ENCODE measurements around the gene SERPINH1. TPM values are rescaled to one million over a fixed set of nuclear protein-coding genes. Genes with fewer than 3 reads are reported as not detected.

SERPINH1 gene
- total and polyA plus RNA-seq, 2 donors (not counting 3 experiments of a cell fraction or from before 2014, with no cell fraction given) = 409 to 816 TPM

DNA sequence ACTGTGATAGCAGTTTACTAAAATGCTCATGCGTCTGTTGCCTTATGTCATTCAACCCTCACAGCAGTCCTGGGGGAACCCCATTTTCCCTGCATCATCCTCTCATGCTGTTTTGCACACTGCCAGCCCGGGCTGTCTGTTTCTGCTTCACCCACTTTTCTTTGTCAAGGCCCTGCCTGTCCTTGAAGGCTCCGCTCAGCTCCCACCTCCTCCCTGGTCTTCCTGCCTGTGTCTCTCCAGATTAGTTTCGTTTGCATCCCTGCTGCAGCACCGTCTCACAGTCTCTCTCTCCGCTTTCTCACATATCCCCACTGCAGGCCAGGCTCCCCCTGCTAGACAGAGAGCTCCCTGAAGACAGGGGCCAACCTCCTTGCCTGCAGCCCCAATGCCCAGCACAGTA lies 29.9 kb downstream of the SERPINH1 start:
- TF ChIP-seq MYC (IDR thresholded peaks at IDR 0.05; ENCODE audit: low read depth, low read length) = no peak
- no peak for TF ChIP-seq POLR2A (IDR thresholded peaks at IDR 0.05; ENCODE audit: low read depth, low read length)
- TF ChIP-seq, protein P1, sequence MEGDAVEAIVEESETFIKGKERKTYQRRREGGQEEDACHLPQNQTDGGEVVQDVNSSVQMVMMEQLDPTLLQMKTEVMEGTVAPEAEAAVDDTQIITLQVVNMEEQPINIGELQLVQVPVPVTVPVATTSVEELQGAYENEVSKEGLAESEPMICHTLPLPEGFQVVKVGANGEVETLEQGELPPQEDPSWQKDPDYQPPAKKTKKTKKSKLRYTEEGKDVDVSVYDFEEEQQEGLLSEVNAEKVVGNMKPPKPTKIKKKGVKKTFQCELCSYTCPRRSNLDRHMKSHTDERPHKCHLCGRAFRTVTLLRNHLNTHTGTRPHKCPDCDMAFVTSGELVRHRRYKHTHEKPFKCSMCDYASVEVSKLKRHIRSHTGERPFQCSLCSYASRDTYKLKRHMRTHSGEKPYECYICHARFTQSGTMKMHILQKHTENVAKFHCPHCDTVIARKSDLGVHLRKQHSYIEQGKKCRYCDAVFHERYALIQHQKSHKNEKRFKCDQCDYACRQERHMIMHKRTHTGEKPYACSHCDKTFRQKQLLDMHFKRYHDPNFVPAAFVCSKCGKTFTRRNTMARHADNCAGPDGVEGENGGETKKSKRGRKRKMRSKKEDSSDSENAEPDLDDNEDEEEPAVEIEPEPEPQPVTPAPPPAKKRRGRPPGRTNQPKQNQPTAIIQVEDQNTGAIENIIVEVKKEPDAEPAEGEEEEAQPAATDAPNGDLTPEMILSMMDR (IDR thresholded peaks at IDR 0.05; ENCODE audit: extremely low read depth in 1 of 2, insufficient read depth in 1 of 2, low read depth in 1 of 2, low read length in 2 of 2) = no peak
- TF ChIP-seq FOS (IDR thresholded peaks at IDR 0.05; ENCODE audit: borderline replicate concordance, insufficient read depth, low read length) = no peak
- no peak for TF ChIP-seq JUN (IDR thresholded peaks at IDR 0.05; ENCODE audit: borderline replicate concordance, insufficient read depth, insufficient read length, low read depth)
- TF ChIP-seq POLR2AphosphoS5 (IDR thresholded peaks at IDR 0.05; ENCODE audit: insufficient read depth, low read depth, low read length) = no peak
- Histone ChIP-seq H3K36me3 (ENCODE audit: control insufficient read depth in 2 of 2, extremely low read depth in 1 of 2, insufficient read depth in 2 of 2, low read length in 2 of 2) (no peaks in the 10 kb centered on the region), H3K27ac (ENCODE audit: insufficient read depth, low read depth, low read length) (no peak overlapping the region), H3K9me1 (replicated peaks; ENCODE audit: control insufficient read depth, extremely low read depth, insufficient read depth, low read length) (no peaks in the 10 kb centered on the region), H3K9me3 (replicated peaks; ENCODE audit: control insufficient read depth, insufficient read depth, low read length) (no peaks in the 10 kb centered on the region), H3K4me2 (ENCODE audit: insufficient read depth, low read length) (no peak overlapping the region), H3K27me3 (ENCODE audit: control insufficient read depth in 2 of 2, insufficient read depth in 2 of 2, low read length in 2 of 2) (no peaks in the 10 kb centered on the region), H3K4me3 (replicated peaks in 1 of 3; ENCODE audit: insufficient read depth in 1 of 3, low read depth in 1 of 3, low read length in 3 of 3) (no peak overlapping the region), H3K9ac (replicated peaks; ENCODE audit: extremely low read depth, insufficient read depth, low read length) (no peak overlapping the region), H3K4me1 (ENCODE audit: control insufficient read depth, extremely low read depth, insufficient read depth, low read length) (peaks cover 7% of the 10 kb centered on the region), H2AFZ (ENCODE audit: low read depth, low read length) (no peak overlapping the region), H4K20me1 (replicated peaks; ENCODE audit: control insufficient read depth, extremely low read depth, insufficient read depth, low read length) (no peaks in the 10 kb centered on the region), H3K79me2 (ENCODE audit: control insufficient read depth, insufficient read depth, low read length) (no peaks in the 10 kb centered on the region)
- no peak for FAIRE-seq
- dilution Hi-C loops (cut with MboI; ENCODE audit: extremely low pct_ligation_motif_present, low sequenced_read_pairs) (no loop called here), intact Hi-C loops (cut with micrococcal nuclease) (no loop called here)
- BruUV-seq (replicated peaks) = no TSS peak
- no peak for DNase-seq (ENCODE audit: low read depth, low spot score)
- ChIA-PET CTCF (interaction anchor here (1.2 to 1.3 kb wide), 2 partner anchors 12 to 131 kb away, joined by 4 read pairs; no protein-coding TSS in a partner anchor), POLR2A (interaction anchor here (2.0 kb wide), 1 partner anchor 9 kb away, joined by 8 read pairs; no protein-coding TSS in a partner anchor)

GRCh38 chr11:75592715-75593114 lies 30.7 kb downstream of the SERPINH1 start:
- no peaks in the 10 kb centered on the region for H3K27me3 ChIP-seq (ENCODE audit: control insufficient read depth in 2 of 2, insufficient read depth in 2 of 2, low read length in 2 of 2)
- no peak overlapping the region for H2AFZ ChIP-seq (ENCODE audit: low read depth, low read length)
- H4K20me1 ChIP-seq (replicated peaks; ENCODE audit: control insufficient read depth, extremely low read depth, insufficient read depth, low read length) = no peaks in the 10 kb centered on the region
- no peak for TF ChIP-seq MYC (IDR thresholded peaks at IDR 0.05; ENCODE audit: low read depth, low read length)
- TF ChIP-seq, protein P1 (IDR thresholded peaks at IDR 0.05; ENCODE audit: extremely low read depth in 1 of 2, insufficient read depth in 1 of 2, low read depth in 1 of 2, low read length in 2 of 2) = no peak
- no peak for TF ChIP-seq MAX (IDR thresholded peaks at IDR 0.05; ENCODE audit: insufficient read depth, insufficient read length)
- no peak for TF ChIP-seq POLR2A (IDR thresholded peaks at IDR 0.05; ENCODE audit: low read depth, low read length)
- no peak for TF ChIP-seq FOS (IDR thresholded peaks at IDR 0.05; ENCODE audit: borderline replicate concordance, insufficient read depth, low read length)
- no peak for TF ChIP-seq EZH2 (IDR thresholded peaks at IDR 0.05; ENCODE audit: borderline replicate concordance, low read depth, low read length, severe bottlenecking)
- TF ChIP-seq POLR2AphosphoS5 (IDR thresholded peaks at IDR 0.05; ENCODE audit: insufficient read depth, low read depth, low read length) = no peak
- BruUV-seq (replicated peaks) = no TSS peak
- FAIRE-seq = peak; percentile 50
- no peaks in the 10 kb centered on the region for H3K36me3 ChIP-seq (ENCODE audit: control insufficient read depth in 2 of 2, extremely low read depth in 1 of 2, insufficient read depth in 2 of 2, low read length in 2 of 2)
- peaks cover 7% of the 10 kb centered on the region for H3K4me1 ChIP-seq (ENCODE audit: control insufficient read depth, extremely low read depth, insufficient read depth, low read length)
- H3K27ac ChIP-seq (ENCODE audit: insufficient read depth, low read depth, low read length) = no peak overlapping the region
- no peaks in the 10 kb centered on the region for H3K79me2 ChIP-seq (ENCODE audit: control insufficient read depth, insufficient read depth, low read length)
- H3K9me3 ChIP-seq (replicated peaks; ENCODE audit: control insufficient read depth, insufficient read depth, low read length) = no peaks in the 10 kb centered on the region
- H3K9me1 ChIP-seq (replicated peaks; ENCODE audit: control insufficient read depth, extremely low read depth, insufficient read depth, low read length) = no peaks in the 10 kb centered on the region
- intact Hi-C loops (cut with micrococcal nuclease) (no loop called here), dilution Hi-C loops (cut with MboI; ENCODE audit: extremely low pct_ligation_motif_present, low sequenced_read_pairs) (no loop called here)
- ChIA-PET POLR2A (interaction anchor here (2.0 kb wide), 1 partner anchor 9 kb away, joined by 8 read pairs; no protein-coding TSS in a partner anchor), CTCF (interaction anchor here (1.2 to 1.7 kb wide), 4 partner anchors 9 to 130 kb away, joined by 4 to 7 read pairs (median 5); no protein-coding TSS in a partner anchor)
- no peak overlapping the region for H3K4me2 ChIP-seq (ENCODE audit: insufficient read depth, low read length)
- DNase-seq (ENCODE audit: low read depth, low spot score) = peak; percentile 24
- H3K4me3 ChIP-seq (replicated peaks in 1 of 3; ENCODE audit: insufficient read depth in 1 of 3, low read depth in 1 of 3, low read length in 3 of 3) = no peak overlapping the region
- no peak overlapping the region for H3K9ac ChIP-seq (replicated peaks; ENCODE audit: extremely low read depth, insufficient read depth, low read length)
